Cerebellar cortex (tissue), 1 donor: ENCODE measurements around the gene THSD4.

Experiments
- DNase-seq: peaks from one replicate; pipeline ENCODE4 v3.0.0-alpha.2; 2015; ENCODE audit warnings: low spot score

Gene THSD4

GRCh38 chr15:71543413-71543812 is 428.1 kb downstream of the THSD4 start:
- no peak for DNase-seq

GRCh38 chr15:71545223-71545760 is 430.0 kb downstream of the THSD4 start:
- DNase-seq, result no peak

- DNase-seq, result no peak
Observed at GRCh38 chr15:71545923-71546322, 430.7 kb downstream of the THSD4 start.

- DNase-seq, result no peak
Observed at GRCh38 chr15:71547011-71547410, 431.7 kb downstream of the THSD4 start.

- no peak for DNase-seq
Observed at GRCh38 chr15:71548401-71548807, 433.1 kb downstream of the THSD4 start.

GRCh38 chr15:71549091-71549490 is 433.8 kb downstream of the THSD4 start:
- no peak for DNase-seq

- DNase-seq, result no peak
Observed at GRCh38 chr15:71549697-71550096, 434.4 kb downstream of the THSD4 start.

- no peak for DNase-seq
Observed at GRCh38 chr15:71551566-71551965, 436.3 kb downstream of the THSD4 start.

GRCh38 chr15:71559098-71559497 is 443.8 kb downstream of the THSD4 start:
- no peak for DNase-seq

GRCh38 chr15:71559616-71560015 is 444.3 kb downstream of the THSD4 start:
- no peak for DNase-seq

- DNase-seq, result no peak
Observed at GRCh38 chr15:71562251-71562650, 447.0 kb downstream of the THSD4 start.

- no peak for DNase-seq
Observed at GRCh38 chr15:71564217-71564616, 448.9 kb downstream of the THSD4 start.

GRCh38 chr15:71565006-71565405 is 449.7 kb downstream of the THSD4 start:
- no peak for DNase-seq

- DNase-seq, result no peak
Observed at GRCh38 chr15:71565631-71566160, 450.4 kb downstream of the THSD4 start.

GRCh38 chr15:71566226-71566625 is 451.0 kb downstream of the THSD4 start:
- no peak for DNase-seq

GRCh38 chr15:71567173-71567572 is 451.9 kb downstream of the THSD4 start:
- no peak for DNase-seq

- DNase-seq, result no peak
Observed at GRCh38 chr15:71568227-71568626, 453.0 kb downstream of the THSD4 start.

- DNase-seq, result no peak
Observed at GRCh38 chr15:71570736-71571135, 455.5 kb downstream of the THSD4 start.

GRCh38 chr15:71571641-71572040 is 456.4 kb downstream of the THSD4 start:
- no peak for DNase-seq

GRCh38 chr15:71572452-71573053 is 457.3 kb downstream of the THSD4 start:
- no peak for DNase-seq

GRCh38 chr15:71573599-71573998 is 458.3 kb downstream of the THSD4 start:
- no peak for DNase-seq

- peak; percentile 2 for DNase-seq
Observed at GRCh38 chr15:71575474-71576045, 460.3 kb downstream of the THSD4 start.

- DNase-seq, result no peak
Observed at GRCh38 chr15:71577071-71577470, 461.8 kb downstream of the THSD4 start.
